K562 (cell line): Measurements from ENCODE around the gene TEAD4.

ENCODE experiments used
- COPS2 ChIP-seq: fragments of 450-650 bp; conservative IDR thresholded peaks from 2 replicates; pipeline ENCODE4 v1.6.1; 2016; ENCODE audit warnings: mild to moderate bottlenecking, moderate library complexity
- GATA2 ChIP-seq: sonication (generic); formaldehyde crosslinking; IDR thresholded peaks from 2 replicates; pipeline ENCODE4 v1.4.0; 2020; ENCODE audit warnings: mild to moderate bottlenecking, missing genetic modification reagents
- HCFC1 ChIP-seq: IDR thresholded peaks from 2 replicates; pipeline ENCODE4 v1.6.1; 2012; ENCODE audit warnings: low read depth, low read length, improper control_type of control experiment
- MTA1 ChIP-seq: fragments of 450-650 bp; IDR thresholded peaks from 2 replicates; pipeline ENCODE4 v1.6.1; 2017; ENCODE audit warnings: borderline replicate concordance
- NKRF ChIP-seq: fragments of 450-650 bp; IDR thresholded peaks from 2 replicates; pipeline ENCODE4 v1.6.1; 2016; ENCODE audit warnings: borderline replicate concordance
- PHF21A ChIP-seq: fragments of 450-650 bp; IDR thresholded peaks from 2 replicates; pipeline ENCODE4 v1.6.1; 2017; ENCODE audit warnings: low read depth, borderline replicate concordance
- PPARD ChIP-seq: fragments of 250-450 bp; sonication (Bioruptor Pico); IDR thresholded peaks from 2 replicates; pipeline ENCODE4 v1.8.0; 2022; ENCODE audit warnings: inconsistent platforms, mild to moderate bottlenecking, moderate library complexity
- SP2 ChIP-seq: IDR thresholded peaks from 2 replicates; pipeline ENCODE4 v1.6.1; 2011; ENCODE audit warnings: mild to moderate bottlenecking, low read depth, low read length, moderate library complexity; ENCODE audit not compliant: poor library complexity, severe bottlenecking; ENCODE audit errors: extremely low read depth

- TF ChIP-seq MTA1 (no peak), SP2 (no peak), COPS2 (no peak), PPARD (no peak), HCFC1 (no peak), GATA2 (CRISPR knock-in tag) (no peak), PHF21A (no peak), NKRF (no peak)
Observed at GRCh38 chr12:2982361-2982760, 23.2 kb downstream of the TEAD4 start.
